GM12864 (cell line): ENCODE data around the gene SLC25A27.
"Not testable (repeated sequence)": the region's sequence is repeated elsewhere in the genome, so short reads cannot be mapped to it uniquely, and the experiment has no call there.

Source experiments
- DNase-seq: peaks from one replicate; pipeline ENCODE4 v3.0.0-alpha.2; 2011; ENCODE audit warnings: low read depth
- H3K4me3 ChIP-seq: 2 replicates; pipeline ENCODE4 v1.5.1; 2011; ENCODE audit warnings: mild to moderate bottlenecking, low read depth, low read length, control low read depth
- TF ChIP-seq, protein P1 (sequence below): IDR thresholded peaks from 2 replicates; pipeline ENCODE4 v1.5.1; 2011; ENCODE audit warnings: low read depth, mild to moderate bottlenecking, moderate library complexity, low read length, control low read depth, inconsistent platforms; ENCODE audit errors: missing control alignments

The SLC25A27 gene

DNA sequence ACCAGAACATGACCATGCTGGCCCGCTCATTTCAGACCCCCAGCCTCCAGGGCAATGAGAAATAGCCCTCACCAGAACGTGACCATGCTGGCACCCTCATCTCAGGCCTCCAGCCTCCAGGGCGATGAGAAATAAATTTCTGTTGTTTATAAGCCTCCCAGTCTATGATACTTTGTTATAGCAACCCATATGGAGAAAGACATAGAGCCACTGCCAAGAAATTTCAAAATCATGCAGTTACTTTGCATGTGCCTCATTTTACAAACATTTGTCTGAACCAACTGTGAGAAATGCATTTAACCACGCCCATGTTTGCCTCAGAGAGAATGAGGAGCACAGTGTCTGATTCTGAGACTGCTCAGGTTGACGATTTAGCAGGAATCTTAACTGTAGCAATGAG, 15.6 kb upstream of the SLC25A27 start:
- no peak for DNase-seq
- no peak overlapping the region for H3K4me3 ChIP-seq

DNA sequence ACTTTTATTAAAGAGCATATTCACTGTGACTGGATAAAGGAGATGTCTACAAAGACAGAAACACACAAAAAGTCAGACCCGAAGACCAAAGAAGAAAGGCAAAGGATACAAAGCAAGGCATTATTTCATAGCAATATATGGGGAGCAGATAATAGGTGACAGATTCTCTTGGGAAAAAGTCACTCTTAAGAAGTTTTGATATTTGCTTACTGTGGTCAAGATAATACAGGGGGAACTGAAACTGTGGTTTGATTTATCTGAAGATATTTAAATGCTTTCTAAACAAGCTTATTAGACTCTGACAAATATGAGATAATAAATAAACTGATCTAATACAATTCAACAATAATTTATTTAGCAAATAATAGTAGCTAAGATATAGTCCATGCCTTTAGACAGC, 14.8 kb upstream of the SLC25A27 start:
- no peak for DNase-seq
- no peak overlapping the region for H3K4me3 ChIP-seq

More for the DNA sequence above, 15.6 kb upstream of the SLC25A27 start:
- TF ChIP-seq, protein P1, sequence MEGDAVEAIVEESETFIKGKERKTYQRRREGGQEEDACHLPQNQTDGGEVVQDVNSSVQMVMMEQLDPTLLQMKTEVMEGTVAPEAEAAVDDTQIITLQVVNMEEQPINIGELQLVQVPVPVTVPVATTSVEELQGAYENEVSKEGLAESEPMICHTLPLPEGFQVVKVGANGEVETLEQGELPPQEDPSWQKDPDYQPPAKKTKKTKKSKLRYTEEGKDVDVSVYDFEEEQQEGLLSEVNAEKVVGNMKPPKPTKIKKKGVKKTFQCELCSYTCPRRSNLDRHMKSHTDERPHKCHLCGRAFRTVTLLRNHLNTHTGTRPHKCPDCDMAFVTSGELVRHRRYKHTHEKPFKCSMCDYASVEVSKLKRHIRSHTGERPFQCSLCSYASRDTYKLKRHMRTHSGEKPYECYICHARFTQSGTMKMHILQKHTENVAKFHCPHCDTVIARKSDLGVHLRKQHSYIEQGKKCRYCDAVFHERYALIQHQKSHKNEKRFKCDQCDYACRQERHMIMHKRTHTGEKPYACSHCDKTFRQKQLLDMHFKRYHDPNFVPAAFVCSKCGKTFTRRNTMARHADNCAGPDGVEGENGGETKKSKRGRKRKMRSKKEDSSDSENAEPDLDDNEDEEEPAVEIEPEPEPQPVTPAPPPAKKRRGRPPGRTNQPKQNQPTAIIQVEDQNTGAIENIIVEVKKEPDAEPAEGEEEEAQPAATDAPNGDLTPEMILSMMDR, result no peak

DNA sequence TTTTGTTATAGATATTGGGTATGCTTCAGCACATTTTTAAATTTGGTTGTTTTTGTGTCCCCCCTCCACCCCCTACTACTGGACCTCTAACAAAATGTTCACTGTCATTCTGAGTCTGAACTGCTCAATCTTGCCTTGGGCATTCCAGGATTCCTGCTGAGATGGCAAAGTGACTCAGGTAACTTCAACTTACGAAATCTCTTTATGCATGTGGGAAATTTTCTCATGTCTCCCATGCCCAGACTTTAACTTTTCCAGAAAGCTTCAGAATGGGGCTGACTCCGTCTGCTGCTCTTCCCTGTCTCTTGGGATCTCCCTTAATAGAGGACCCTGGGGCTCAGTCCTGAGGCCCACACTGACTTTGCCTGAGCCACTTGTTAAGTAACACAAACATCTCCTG, 14.1 kb upstream of the SLC25A27 start:
- TF ChIP-seq, protein P1, result no peak
- DNase-seq, result no peak
- no peak overlapping the region for H3K4me3 ChIP-seq

More for the DNA sequence above, 14.8 kb upstream of the SLC25A27 start:
- TF ChIP-seq, protein P1, result no peak

DNA sequence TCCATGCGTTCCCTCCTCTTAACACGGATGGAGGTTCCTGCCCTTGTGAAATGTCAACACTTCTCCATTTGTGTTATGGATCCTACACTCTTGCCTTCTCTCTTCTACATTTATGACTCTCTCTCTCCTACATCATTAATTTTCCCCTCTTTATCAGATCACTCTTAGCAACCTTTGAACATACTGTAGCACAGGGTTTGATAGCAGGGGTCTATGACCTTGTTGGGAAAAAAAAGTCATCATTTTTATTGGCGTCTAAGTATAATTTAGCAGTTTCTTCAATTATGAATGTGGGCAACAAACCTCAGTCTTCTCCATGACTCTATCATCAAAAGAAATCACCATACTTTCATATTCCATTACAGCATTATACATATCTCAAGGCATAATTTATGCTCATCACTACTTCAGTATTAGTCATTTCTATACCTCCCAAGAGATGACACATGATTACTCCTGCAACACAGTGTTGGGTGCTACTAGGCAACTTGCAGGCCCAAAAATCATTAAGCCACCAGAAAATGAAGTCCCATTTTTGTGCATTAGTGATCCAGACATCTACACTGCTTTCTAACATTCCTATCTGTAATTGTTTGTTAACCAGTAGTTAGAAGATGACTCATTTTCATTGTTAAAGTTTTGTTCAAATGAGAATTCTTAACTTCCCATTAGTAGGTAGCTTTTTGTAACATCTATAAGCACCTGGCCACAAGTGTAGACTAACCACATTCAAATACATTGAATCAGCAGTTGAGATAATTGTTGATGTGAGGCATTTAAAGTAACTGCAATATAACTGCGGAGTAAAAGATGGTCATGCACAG, 9.6 kb upstream of the SLC25A27 start:
- TF ChIP-seq, protein P1, result no peak
- H3K4me3 ChIP-seq, result no peak overlapping the region
- no peak for DNase-seq

DNA sequence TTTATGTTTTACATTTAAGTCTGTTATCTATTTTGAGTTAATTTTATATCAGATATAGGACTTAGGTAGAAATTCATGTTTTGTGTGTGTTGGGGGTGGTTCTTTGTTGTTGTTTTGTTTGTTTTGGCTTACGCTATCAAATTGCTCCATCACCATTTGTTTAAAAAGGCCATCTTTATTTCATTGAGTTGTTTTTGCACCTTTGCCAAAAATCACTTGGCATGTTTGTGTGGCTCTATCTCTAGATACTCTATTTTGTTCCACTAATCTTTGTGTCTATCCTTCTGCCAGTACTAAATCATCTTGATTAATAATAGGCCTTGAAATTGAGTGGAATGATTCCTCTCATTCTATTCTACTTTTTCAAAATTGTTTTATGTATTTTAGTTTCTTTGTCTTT, 7.5 kb upstream of the SLC25A27 start:
- DNase-seq, result no peak
- no peak overlapping the region for H3K4me3 ChIP-seq
- TF ChIP-seq, protein P1, result no peak

DNA sequence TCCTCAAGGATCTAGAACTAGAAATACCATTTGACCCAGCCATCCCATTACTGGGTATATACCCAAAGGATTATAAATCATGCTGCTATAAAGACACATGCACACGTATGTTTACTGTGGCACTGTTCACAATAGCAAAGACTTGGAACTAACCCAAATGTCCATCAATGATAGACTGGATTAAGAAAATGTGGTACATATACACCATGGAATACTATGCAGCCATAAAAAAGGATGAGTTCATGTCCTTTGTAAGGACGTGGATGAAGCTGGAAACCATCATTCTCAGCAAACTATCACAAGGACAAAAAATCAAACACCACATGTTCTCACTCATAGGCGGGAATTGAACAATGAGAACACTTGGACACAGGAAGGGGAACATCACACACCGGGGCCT, 4.7 kb upstream of the SLC25A27 start:
- not testable (repeated sequence) for DNase-seq, H3K4me3 ChIP-seq

DNA sequence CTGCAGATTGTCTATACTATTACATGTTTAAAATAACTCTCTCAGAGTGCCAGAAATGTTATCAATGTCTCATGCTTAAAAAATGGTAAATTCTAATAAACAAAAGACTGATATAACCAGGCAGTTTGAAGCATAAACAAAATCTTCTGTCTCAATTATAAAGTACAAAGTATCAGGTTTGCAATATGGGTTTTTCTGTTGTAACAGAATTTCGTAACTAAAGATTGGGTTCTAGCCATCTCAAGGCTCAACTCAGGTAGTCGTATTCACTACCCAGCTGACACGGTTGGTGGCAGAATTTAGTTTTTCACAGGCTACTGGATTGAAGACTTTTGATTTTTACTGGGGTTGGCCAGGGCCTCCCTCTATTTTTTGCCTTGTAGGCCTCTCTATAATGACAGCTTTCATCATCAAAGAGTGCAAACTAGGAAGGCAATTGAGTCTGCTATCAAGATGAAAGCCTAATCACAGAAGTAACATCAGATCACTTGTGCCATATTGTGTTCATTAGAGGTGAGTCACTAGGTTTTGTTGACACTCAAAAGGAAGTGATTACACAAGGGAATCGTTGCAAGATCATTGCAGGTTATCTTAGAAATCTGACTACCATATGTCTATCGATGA, 3.8 kb upstream of the SLC25A27 start:
- DNase-seq, result no peak
- TF ChIP-seq, protein P1, result no peak
- H3K4me3 ChIP-seq, result no peak overlapping the region
